Activated CD8-positive, alpha-beta memory T cell treated with anti-CD3 and anti-CD28 coated beads, Interleukin-2, amount 50 U/mL, for 48 hours (primary cell): ENCODE data around the gene FAM72D.
"Not testable (repeated sequence)": the region's sequence is repeated elsewhere in the genome, so short reads cannot be mapped to it uniquely, and the experiment has no call there.

Experiments used
- DNase-seq: peaks from one replicate; pipeline ENCODE4 v3.0.0-alpha.2; 2020

Gene FAM72D

GRCh38 chr1:145093517-145094149, 2.1 kb upstream of the FAM72D start:
- peak; percentile 46 for DNase-seq

- peak; percentile 52 for DNase-seq
Observed at GRCh38 chr1:145094655-145095211, 1.0 kb upstream of the FAM72D start.

GRCh38 chr1:145101725-145102124, 6.0 kb downstream of the FAM72D start:
- not testable (repeated sequence) for DNase-seq

GRCh38 chr1:145103294-145103693, 7.5 kb downstream of the FAM72D start:
- not testable (repeated sequence) for DNase-seq

- DNase-seq, result not testable (repeated sequence)
Observed at GRCh38 chr1:145111674-145112073, 15.9 kb downstream of the FAM72D start.

GRCh38 chr1:145112703-145113102, 16.9 kb downstream of the FAM72D start:
- DNase-seq, result not testable (repeated sequence)

GRCh38 chr1:145114560-145115057, 18.8 kb downstream of the FAM72D start:
- not testable (repeated sequence) for DNase-seq

- DNase-seq, result not testable (repeated sequence)
Observed at GRCh38 chr1:145115587-145116493, 20.1 kb downstream of the FAM72D start.

- not testable (repeated sequence) for DNase-seq
Observed at GRCh38 chr1:145119842-145120241, 24.1 kb downstream of the FAM72D start.

GRCh38 chr1:145122344-145123061, 26.7 kb downstream of the FAM72D start:
- DNase-seq, result not testable (repeated sequence)

GRCh38 chr1:145123062-145123395, 27.3 kb downstream of the FAM72D start:
- DNase-seq, result not testable (repeated sequence)

- DNase-seq, result not testable (repeated sequence)
Observed at GRCh38 chr1:145123992-145124641, 28.3 kb downstream of the FAM72D start.

GRCh38 chr1:145125112-145125511, 29.3 kb downstream of the FAM72D start:
- DNase-seq, result not testable (repeated sequence)

GRCh38 chr1:145127144-145127543, 31.4 kb downstream of the FAM72D start:
- not testable (repeated sequence) for DNase-seq

GRCh38 chr1:145128697-145129469, 33.1 kb downstream of the FAM72D start:
- DNase-seq, result not testable (repeated sequence)

GRCh38 chr1:145134476-145134875, 38.7 kb downstream of the FAM72D start:
- DNase-seq, result not testable (repeated sequence)

- DNase-seq, result not testable (repeated sequence)
Observed at GRCh38 chr1:145140549-145140948, 44.8 kb downstream of the FAM72D start.

GRCh38 chr1:145144264-145144913, 48.6 kb downstream of the FAM72D start:
- not testable (repeated sequence) for DNase-seq

- not testable (repeated sequence) for DNase-seq
Observed at GRCh38 chr1:145146308-145146707, 50.5 kb downstream of the FAM72D start.

- DNase-seq, result not testable (repeated sequence)
Observed at GRCh38 chr1:145147172-145147571, 51.4 kb downstream of the FAM72D start.

- DNase-seq, result not testable (repeated sequence)
Observed at GRCh38 chr1:145155421-145155820, 59.6 kb downstream of the FAM72D start.
